ENCODE results near the gene GHRH. TPM values are rescaled to one million over a fixed set of nuclear protein-coding genes. Genes with fewer than 3 reads are reported as not detected.

GHRH gene
- total RNA-seq, 1 donor from 2014 or later, result not detected

DNA sequence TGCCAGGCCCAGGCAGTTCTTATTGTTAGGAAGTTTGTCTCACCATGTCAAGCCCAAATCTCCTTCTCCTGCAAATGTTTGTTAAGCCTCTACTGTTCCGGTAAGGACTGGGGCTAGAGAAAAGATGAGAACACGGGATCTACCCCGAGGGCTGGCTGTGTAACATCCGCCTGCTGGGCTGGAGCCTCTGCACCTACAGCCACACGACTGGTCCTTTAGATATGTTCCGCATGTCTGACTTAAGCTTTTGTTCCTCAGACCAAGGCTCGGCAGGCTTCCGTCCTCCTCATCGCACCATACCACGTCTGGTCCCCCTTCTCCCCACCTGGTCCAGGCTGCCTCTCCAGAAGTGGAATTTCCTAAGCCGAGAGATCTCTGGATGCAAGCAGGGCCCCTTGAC is 2.6 kb downstream of the GHRH start:
- DNase-seq (ENCODE audit: low read depth), result no peak
- H3K27me3 ChIP-seq (ENCODE audit: control insufficient read depth, insufficient read depth, low read length), result peaks cover 15% of the 10 kb centered on the region
- TF ChIP-seq, protein P1, sequence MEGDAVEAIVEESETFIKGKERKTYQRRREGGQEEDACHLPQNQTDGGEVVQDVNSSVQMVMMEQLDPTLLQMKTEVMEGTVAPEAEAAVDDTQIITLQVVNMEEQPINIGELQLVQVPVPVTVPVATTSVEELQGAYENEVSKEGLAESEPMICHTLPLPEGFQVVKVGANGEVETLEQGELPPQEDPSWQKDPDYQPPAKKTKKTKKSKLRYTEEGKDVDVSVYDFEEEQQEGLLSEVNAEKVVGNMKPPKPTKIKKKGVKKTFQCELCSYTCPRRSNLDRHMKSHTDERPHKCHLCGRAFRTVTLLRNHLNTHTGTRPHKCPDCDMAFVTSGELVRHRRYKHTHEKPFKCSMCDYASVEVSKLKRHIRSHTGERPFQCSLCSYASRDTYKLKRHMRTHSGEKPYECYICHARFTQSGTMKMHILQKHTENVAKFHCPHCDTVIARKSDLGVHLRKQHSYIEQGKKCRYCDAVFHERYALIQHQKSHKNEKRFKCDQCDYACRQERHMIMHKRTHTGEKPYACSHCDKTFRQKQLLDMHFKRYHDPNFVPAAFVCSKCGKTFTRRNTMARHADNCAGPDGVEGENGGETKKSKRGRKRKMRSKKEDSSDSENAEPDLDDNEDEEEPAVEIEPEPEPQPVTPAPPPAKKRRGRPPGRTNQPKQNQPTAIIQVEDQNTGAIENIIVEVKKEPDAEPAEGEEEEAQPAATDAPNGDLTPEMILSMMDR (IDR thresholded peaks at IDR 0.05; ENCODE audit: insufficient read depth, low read length, poor library complexity, severe bottlenecking), result no peak
- H3K4me3 ChIP-seq (ENCODE audit: low read depth, low read length), result no peak overlapping the region
- H3K36me3 ChIP-seq (ENCODE audit: control insufficient read depth, insufficient read depth, low read length), result no peaks in the 10 kb centered on the region

DNA sequence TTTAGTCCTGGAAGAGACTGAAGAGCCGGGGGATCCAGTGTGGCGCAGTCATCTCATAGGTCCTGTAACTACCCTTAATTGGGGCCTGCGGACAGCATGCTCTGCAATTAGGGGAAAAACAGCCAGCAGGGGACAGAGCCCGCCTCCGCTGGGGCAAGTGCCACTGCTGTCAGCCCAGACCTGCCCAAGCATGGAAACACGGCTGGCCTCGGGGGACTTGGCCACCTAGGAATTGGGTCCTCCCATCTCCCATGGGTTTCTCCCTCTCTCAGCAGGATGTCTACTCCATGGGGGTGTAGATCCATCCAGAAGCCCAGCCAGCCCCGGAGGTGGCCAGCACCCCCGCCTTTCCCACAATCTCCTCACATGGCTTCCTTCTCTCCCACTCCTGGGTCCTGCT is 3.6 kb downstream of the GHRH start:
- Histone ChIP-seq H3K4me3 (ENCODE audit: low read depth, low read length) (no peak overlapping the region), H3K27me3 (ENCODE audit: control insufficient read depth, insufficient read depth, low read length) (peaks cover 15% of the 10 kb centered on the region), H3K36me3 (ENCODE audit: control insufficient read depth, insufficient read depth, low read length) (no peaks in the 10 kb centered on the region)
- TF ChIP-seq, protein P1 (IDR thresholded peaks at IDR 0.05; ENCODE audit: insufficient read depth, low read length, poor library complexity, severe bottlenecking), result no peak
- no peak for DNase-seq (ENCODE audit: low read depth)

DNA sequence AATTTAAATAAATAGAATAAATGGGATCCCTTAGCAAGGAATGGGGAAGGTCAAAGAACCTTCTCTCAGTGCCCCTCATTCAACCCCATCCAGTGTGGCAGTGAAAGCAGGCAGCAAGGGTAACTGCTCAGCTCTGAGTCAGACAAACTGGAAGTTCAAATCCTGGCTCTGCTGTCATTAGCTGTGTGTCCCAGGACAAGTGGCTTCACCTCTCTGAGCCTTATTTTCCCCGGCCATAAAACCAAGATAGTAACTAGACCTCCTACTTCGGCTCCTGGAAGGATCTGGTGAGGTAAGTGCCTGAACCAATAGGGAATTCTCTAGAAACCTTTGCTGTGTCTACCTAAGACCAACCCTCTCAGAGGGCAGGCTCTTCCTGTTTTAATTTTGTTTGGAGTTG is 4.1 kb downstream of the GHRH start:
- no peak for DNase-seq (ENCODE audit: low read depth)
- Histone ChIP-seq H3K4me3 (ENCODE audit: low read depth, low read length) (no peak overlapping the region), H3K27me3 (ENCODE audit: control insufficient read depth, insufficient read depth, low read length) (peaks cover 12% of the 10 kb centered on the region)

DNA sequence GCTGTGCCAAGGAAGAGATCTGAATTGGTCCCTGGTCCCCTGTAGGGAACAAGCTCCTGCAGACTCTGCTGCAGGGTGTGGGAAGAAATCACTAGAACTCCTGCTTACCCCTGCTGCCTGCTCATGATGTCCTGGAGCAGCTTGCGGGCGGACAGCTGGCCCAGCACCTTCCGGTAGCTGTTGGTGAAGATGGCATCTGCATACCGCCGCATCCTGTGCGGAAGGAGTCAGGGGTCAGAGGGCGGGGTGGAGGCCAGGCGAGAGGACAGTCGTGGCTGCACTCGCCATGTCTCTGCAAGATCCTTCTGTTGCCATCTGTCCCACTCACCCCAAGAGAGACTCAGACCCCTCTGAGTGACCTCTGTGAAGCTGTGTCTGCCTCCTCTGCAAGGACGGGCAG is 5.3 kb downstream of the GHRH start:
- no peaks in the 10 kb centered on the region for H3K36me3 ChIP-seq (ENCODE audit: control insufficient read depth, insufficient read depth, low read length)
- peaks cover 12% of the 10 kb centered on the region for H3K27me3 ChIP-seq (ENCODE audit: control insufficient read depth, insufficient read depth, low read length)
- TF ChIP-seq, protein P1 (IDR thresholded peaks at IDR 0.05; ENCODE audit: insufficient read depth, low read length, poor library complexity, severe bottlenecking), result no peak
- no peak for DNase-seq (ENCODE audit: low read depth)
- no peak overlapping the region for H3K4me3 ChIP-seq (ENCODE audit: low read depth, low read length)

More for the DNA sequence above, 4.1 kb downstream of the GHRH start:
- H3K36me3 ChIP-seq (ENCODE audit: control insufficient read depth, insufficient read depth, low read length), result no peaks in the 10 kb centered on the region
- TF ChIP-seq, protein P1 (IDR thresholded peaks at IDR 0.05; ENCODE audit: insufficient read depth, low read length, poor library complexity, severe bottlenecking), result no peak

DNA sequence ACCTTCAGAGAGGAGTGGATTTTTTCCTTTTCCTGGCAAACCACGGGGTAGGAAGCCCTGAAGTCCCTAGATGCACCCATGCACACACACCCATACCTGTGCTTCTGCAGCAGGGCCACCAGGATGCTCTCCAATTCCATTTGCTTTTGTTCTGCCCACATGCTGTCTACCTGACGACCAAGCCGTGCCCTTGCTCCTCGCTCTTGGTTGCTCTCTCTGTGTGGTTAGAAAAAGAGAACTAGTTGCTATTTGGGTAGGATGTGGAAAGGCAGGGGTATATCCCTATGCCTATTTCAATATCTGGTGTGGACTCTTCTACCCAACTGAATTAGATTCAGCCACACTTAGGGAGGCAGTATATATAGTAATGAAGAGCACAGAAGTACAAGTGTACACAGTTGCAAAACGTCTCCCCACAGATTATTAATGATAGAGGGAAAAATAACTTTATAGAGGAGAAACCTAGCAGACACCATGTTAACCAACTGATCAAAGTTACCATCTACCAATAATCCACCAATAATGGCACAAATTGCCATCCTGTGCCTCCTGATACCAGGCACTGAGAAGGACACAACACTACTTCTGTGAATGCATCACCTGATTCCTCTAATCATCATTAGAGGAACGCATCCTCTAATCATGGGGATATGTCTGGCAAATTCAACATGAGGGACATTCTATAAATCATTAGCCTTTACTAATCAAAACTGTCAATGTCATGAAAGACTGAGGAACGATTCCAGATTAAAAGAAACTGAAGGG is 7.3 kb downstream of the GHRH start:
- TF ChIP-seq, protein P1 (IDR thresholded peaks at IDR 0.05; ENCODE audit: insufficient read depth, low read length, poor library complexity, severe bottlenecking), result no peak

DNA sequence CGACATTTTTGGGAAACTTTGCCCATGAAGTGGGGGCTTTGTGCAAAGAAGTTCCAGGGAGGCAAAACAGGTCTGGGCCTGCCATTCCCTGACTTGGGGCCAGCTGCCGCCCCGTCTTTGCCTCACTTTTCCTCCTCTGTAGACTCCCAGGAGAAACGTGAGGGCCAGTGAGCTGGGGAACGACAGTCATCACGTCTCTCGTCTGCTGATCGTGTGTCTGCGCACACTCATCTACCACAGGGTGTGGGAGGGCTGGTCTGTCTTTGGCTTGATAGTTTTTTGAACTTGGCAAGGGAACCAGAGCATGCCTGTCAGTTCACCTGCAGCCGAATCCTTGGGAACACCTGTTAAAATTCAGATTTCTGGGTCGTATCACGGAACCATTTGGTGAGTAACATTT is 8.5 kb downstream of the GHRH start:
- no peaks in the 10 kb centered on the region for H3K36me3 ChIP-seq (ENCODE audit: control insufficient read depth, insufficient read depth, low read length)
- no peak overlapping the region for H3K4me3 ChIP-seq (ENCODE audit: low read depth, low read length)
- no peak for DNase-seq (ENCODE audit: low read depth)
- TF ChIP-seq, protein P1 (IDR thresholded peaks at IDR 0.05; ENCODE audit: insufficient read depth, low read length, poor library complexity, severe bottlenecking), result no peak
- H3K27me3 ChIP-seq (ENCODE audit: control insufficient read depth, insufficient read depth, low read length), result peaks cover 1% of the 10 kb centered on the region

More for the DNA sequence above, 7.3 kb downstream of the GHRH start:
- Histone ChIP-seq H3K4me3 (ENCODE audit: low read depth, low read length) (no peak overlapping the region), H3K36me3 (ENCODE audit: control insufficient read depth, insufficient read depth, low read length) (no peaks in the 10 kb centered on the region), H3K27me3 (ENCODE audit: control insufficient read depth, insufficient read depth, low read length) (peaks cover 4% of the 10 kb centered on the region)
- no peak for DNase-seq (ENCODE audit: low read depth)

Data from kidney epithelial cell (primary cell).